Pulmonary artery endothelial cell (primary cell): ENCODE data around the gene TAOK2. TPM values are rescaled to one million over a fixed set of nuclear protein-coding genes. Genes with fewer than 3 reads are reported as not detected.
"Not testable (repeated sequence)": the region's sequence is repeated elsewhere in the genome, so short reads cannot be mapped to it uniquely, and the experiment has no call there.

Experiments used
- DNase-seq: peaks from one replicate; pipeline ENCODE4 v3.0.0-alpha.2; 2011; ENCODE audit warnings: low read depth, low spot score
- total RNA-seq: library from RNA; depleted of rRNA; stranded (reverse); fragments of >200 nt; gene quantifications from 2 replicates; pipeline ENCODE4 v1.2.3, GENCODE V29; 2014

The TAOK2 gene
- total RNA-seq: 97.0 and 109 TPM in 2 replicates

DNA sequence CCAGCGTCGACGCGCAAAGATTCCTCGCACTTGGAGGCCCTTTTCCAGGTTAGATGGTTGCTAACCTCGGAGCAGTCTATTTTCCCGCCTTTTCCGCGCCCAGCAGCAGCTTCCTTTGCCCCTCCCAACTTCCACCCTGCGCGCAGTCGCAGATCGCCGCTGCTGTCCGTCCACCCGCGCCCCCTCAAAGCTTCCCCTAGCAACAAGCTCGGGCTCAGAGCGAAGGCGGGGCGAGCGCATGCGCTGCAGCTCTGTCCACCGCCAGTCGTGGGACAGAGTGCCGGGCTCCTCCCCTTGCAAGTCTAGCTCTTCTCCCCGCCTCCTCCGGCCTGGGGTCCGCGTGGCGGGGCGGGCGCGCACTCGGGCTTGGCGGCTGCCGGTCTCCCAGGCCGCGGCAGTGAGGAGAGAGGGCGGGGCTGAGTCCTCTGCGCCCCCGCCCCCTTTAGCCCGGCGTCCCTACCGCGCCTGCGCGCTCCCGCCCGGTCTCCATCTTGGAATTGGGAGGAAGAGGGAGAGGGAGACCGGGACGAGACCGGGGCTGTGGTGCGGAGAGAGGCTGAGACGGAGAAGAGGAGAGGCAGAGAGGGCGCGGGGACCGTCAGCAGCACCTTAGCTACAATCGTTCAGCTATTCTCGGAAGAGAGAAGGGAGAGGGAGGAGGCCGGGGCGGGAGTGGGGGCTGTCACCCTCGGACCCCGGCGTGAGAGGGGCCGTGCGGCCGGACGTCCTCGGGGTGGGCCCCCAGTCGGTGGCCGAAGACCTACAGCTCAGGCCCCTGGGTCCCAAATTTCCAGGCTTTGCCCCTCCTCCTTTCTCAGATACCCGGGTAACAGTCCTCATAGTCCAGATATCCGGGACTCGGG lies at the start of gene TAOK2:
Gene TAOK2 (plus strand): TSS at position 485 of the 863 bp plus-strand sequence. CDS start 3,905 bp downstream, outside the sequence.
- peak; percentile 97 for DNase-seq

DNA sequence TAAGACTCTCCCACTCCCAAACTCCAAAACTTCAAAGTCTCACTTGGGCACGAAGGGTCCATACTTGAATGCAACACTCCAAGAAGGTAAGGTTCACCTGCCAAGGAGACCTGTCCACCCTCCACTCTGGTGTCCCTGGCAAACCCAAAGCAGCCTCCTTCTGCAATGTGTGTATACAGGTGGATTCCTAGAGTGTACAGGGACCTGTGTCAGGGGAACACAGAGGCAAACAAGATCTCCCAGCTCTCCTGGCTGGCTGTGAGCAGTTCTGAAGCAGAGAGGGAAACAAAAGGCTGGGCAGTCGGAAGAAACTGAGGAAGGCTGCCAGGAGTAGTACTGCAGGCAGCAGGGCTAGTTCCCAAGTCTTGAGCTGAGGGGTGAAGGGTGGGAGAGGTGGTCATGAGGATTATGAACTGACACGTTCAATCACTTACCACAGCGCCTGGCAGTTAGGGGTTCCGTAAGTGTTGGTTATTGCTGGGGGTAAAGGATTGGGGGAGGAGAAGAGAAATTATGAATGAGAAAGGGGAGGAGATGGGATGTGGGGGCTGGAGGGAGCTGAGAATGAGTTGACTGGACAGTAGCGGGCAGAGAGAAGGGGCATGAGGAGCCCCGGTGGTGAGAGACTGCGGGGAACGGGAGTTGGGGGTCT lies 48.4 kb upstream of the TAOK2 start:
- no peak for DNase-seq

- DNase-seq: no peak
Observed at GRCh38 chr16:29925781-29926710, 47.6 kb upstream of the TAOK2 start, which contains the start of gene KCTD13. Gene KCTD13 (minus strand): TSS chr16:29926226. CDS start chr16:29926033, 193 bp downstream.

- no peak for DNase-seq
Observed at GRCh38 chr16:29926711-29927052, 47.0 kb upstream of the TAOK2 start.

DNA sequence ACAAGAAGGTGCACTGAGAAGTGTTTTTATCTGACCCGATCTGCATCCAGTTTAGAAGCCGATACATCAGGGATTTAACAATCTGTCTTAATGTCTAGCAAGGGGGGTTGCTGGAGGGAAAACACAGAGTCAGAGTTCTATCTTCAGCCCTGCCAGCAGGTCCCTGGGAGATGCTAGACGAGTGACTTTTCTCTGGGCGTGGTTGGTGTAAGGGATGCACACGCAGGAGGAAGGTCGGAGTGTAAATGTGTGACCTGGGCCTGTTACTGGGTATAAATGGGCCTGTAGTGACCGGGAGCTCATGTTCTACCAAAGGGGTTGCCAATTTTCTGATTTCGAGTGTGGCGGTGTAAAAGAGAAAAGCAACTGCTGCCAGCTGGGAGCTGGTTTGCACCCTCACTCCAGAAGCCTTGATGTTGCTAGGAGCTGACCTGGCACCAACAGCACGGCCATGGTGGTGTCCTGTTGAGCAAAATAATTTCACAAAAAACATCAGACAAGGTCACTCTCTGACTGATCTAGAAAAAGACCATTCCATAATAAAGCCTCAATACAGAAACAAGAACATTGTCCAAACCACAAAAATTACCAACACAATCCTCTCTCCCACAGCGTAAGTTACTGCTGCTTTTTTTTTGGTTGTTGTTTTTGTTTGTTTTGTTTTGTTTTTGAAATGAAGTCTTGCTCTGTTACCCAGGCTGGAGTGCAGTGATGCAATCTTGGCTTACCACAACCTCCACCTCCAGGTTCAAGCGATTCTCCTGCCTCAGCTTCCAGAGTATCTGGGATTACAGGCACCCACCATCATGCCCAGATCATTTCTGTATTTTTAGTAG lies 46.4 kb upstream of the TAOK2 start:
- no peak for DNase-seq

- not testable (repeated sequence) for DNase-seq
Observed at GRCh38 chr16:29931750-29932149, 41.9 kb upstream of the TAOK2 start.

GRCh38 chr16:29940656-29941055 lies 33.0 kb upstream of the TAOK2 start:
- no peak for DNase-seq

DNA sequence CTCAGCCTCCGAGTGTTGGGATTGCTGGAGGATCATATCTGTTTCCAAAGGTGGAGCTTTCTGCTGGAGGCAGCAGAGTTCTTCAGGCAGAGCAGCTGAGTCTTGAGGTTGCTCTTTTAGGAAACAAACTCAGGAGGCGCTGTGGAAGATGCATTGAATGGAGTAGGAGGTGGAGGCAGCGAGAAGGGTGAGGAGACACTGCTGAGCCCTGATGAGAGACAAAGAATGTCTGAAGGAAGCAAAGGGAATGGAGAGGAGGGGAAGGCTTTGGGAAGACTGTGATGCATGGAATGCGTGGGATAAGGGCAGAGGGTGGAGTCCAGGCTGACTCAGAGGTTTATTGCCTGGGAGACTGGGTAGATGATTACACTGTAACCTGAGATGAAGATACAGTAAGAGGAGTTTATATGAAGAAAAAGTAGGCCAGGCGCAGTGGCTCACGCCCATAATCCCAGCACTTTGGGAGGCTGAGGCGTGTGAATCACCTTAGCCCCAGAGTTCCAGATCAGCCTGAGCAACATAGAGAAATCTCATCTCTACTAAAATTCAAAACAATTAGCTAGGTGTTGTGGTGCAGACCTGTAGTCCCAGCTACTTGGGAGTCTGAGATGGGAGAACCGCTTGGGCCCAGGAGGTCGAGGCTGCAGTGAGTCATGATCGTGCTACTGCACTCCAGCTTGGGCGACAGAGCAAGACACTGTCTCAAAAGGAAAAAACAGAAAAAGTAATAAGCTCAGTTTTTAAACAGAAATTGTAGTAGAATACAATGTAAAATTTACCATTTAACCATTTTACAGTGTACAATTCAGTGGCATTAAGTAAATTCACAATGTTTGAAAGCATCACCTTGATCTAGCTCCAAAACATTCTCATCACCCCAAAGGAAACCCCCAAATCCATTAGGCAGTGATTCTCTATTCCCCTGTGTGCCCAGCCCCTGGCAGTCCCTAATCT lies 29.5 kb upstream of the TAOK2 start:
- no peak for DNase-seq

DNA sequence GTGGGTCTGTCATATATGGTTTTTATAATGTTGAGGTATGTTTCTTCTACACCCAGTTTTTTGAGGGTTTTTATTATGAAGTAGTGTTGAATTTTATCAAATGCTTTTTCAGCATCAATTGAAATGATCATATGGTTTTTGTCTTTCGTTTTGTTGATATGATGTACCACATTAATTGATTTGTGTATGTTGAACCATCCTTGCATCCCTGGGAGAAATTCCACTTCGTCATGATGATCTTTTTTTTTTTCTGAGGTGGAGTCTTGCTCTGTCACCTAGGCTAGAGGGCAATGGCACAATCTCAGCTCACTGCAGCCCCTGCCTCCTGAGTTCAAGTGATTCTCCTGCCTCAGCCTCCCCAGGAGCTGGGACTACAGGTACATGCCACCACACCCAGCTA lies 25.8 kb upstream of the TAOK2 start:
- DNase-seq: no peak

DNA sequence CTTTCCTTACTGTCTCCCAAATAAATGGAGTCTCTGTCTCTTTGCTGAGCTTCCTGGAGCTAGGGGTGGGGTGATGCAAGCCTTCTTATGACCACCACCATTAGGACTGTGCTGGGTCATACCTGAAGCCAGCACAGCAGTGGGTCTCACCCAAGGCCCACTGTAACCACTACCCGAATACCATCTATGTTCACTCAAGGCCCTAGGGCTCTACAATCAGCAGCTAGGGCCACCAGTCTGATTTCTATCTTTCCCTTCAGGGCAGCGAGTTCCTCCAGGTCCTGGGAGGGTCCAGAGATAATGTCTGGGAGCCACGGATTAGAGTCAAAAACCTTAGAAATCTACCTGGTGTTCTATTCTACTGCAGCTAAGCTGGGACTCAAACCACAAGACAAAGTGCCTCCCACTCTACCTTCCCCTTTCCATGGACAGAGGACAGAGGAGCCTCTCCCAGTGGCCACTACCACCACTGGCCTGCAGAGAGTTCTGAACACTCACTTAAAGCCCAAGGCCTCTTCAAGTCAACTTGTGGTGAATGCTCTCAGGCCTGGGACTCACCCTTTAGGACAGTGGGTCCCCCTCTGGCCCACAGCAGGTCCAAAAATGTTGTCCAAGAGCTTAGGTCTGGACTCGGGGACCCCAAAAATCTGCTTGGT lies 22.7 kb upstream of the TAOK2 start:
- no peak for DNase-seq

GRCh38 chr16:29951625-29952365 lies 21.9 kb upstream of the TAOK2 start:
- no peak for DNase-seq

DNA sequence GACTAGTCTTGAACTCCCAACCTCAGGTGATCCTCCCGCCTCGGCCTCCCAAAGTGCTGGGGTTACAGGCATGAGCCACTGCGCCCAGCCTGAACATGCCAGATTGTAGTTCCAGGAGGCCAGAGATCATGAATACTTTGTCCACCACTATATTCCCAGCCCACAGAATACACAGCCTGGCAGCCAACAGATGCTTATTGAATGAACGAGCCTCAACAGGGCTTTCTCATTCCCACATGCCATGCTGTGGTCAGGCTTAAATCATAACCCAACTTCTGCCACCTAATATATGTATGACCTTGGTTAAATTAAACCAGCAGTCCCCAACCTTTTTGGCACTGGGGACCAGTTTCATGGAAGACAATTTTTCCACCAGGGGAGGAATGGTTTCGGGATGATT lies 14.9 kb upstream of the TAOK2 start:
- no peak for DNase-seq

GRCh38 chr16:29959293-29959692 lies 14.4 kb upstream of the TAOK2 start:
- no peak for DNase-seq

GRCh38 chr16:29959821-29960220 lies 13.8 kb upstream of the TAOK2 start:
- DNase-seq: not testable (repeated sequence)

- no peak for DNase-seq
Observed at GRCh38 chr16:29961127-29961478, 12.6 kb upstream of the TAOK2 start.

- no peak for DNase-seq
Observed at GRCh38 chr16:29961479-29962343, 12.0 kb upstream of the TAOK2 start, which contains the start of gene TMEM219. Gene TMEM219 (plus strand): TSS chr16:29962079. CDS start chr16:29963144, 1,065 bp downstream.

- DNase-seq: no peak
Observed at GRCh38 chr16:29962344-29962994, 11.2 kb upstream of the TAOK2 start.
